ENCODE measurements around the gene C18orf63.

Gene C18orf63

DNA sequence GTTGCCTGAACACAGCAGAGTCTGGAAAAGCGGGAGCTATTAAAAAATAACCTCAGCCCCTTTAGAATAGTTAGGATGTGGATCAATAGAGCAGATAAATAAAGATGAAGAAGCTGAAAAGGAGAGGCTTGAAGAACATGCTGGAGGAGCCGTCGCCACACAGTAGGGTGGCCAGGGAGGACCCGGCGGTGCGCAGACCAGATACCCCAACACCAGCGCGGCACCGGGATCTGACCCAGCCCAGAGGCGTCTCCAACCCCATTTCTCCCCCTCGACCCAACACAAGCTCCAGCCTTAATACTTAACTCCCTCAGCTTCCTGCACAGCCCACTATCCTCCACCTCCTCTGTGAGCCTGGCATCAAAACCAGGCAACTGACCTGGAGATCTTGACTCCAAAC is 39.9 kb upstream of the C18orf63 start:
- no peak overlapping the region for H2AFZ ChIP-seq (ENCODE audit: low read depth, low read length, severe bottlenecking)
- no peak overlapping the region for H3K4me2 ChIP-seq (ENCODE audit: low read depth, low read length, poor library complexity, severe bottlenecking)
- no peaks in the 10 kb centered on the region for H4K20me1 ChIP-seq (ENCODE audit: low read depth, low read length)
- H3K9me3 ChIP-seq (ENCODE audit: insufficient read depth, low read length): no peaks in the 10 kb centered on the region
- TF ChIP-seq, protein P1, sequence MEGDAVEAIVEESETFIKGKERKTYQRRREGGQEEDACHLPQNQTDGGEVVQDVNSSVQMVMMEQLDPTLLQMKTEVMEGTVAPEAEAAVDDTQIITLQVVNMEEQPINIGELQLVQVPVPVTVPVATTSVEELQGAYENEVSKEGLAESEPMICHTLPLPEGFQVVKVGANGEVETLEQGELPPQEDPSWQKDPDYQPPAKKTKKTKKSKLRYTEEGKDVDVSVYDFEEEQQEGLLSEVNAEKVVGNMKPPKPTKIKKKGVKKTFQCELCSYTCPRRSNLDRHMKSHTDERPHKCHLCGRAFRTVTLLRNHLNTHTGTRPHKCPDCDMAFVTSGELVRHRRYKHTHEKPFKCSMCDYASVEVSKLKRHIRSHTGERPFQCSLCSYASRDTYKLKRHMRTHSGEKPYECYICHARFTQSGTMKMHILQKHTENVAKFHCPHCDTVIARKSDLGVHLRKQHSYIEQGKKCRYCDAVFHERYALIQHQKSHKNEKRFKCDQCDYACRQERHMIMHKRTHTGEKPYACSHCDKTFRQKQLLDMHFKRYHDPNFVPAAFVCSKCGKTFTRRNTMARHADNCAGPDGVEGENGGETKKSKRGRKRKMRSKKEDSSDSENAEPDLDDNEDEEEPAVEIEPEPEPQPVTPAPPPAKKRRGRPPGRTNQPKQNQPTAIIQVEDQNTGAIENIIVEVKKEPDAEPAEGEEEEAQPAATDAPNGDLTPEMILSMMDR (IDR thresholded peaks at IDR 0.05; ENCODE audit: insufficient read depth, low read length, poor library complexity, severe bottlenecking): no peak
- TF ChIP-seq EZH2phosphoT487 (conservative IDR thresholded peaks at IDR 0.05; ENCODE audit: low read length): no peak
- H3K9ac ChIP-seq (ENCODE audit: low read length): no peak overlapping the region
- peaks cover 5% of the 10 kb centered on the region; the same call in 1 of the 2 replicates for H3K79me2 ChIP-seq (ENCODE audit: insufficient read depth, low read length)
- no peak overlapping the region for H3K4me3 ChIP-seq (ENCODE audit: insufficient read depth, low read length, poor library complexity, severe bottlenecking)
- H3K27ac ChIP-seq (ENCODE audit: low read depth, low read length): no peak overlapping the region
- H3F3A ChIP-seq (ENCODE audit: insufficient read depth): no peaks in the 10 kb centered on the region
- no peaks in the 10 kb centered on the region for H3K9me2 ChIP-seq (replicated peaks; ENCODE audit: insufficient read depth, low read length)
- H3K27me3 ChIP-seq (ENCODE audit: low read length): no peaks in the 10 kb centered on the region
- no peaks in the 10 kb centered on the region for H3K36me3 ChIP-seq (ENCODE audit: low read length)

DNA sequence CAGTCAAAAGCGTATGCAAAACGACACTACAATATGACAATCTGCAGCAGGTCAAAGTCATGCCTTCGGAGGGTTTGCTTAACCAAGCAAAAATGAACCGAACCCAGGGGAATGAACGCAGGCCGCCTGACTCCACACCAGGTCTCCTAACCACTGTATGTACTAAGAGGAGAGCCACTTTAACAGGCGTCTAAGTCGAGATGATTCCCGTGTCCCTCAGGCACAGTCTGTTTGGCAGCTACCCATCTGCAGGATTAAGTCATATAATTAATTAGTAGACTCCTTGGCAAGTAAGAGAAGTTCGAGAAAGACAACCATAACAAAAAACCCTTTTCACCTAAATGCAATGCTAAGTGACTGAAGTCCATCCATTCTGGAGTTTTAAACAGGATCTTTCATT is 39.0 kb upstream of the C18orf63 start:
- Histone ChIP-seq H3K4me2 (ENCODE audit: low read depth, low read length, poor library complexity, severe bottlenecking) (no peak overlapping the region), H3K9ac (ENCODE audit: low read length) (no peak overlapping the region), H3K27me3 (ENCODE audit: low read length) (no peaks in the 10 kb centered on the region), H3K27ac (ENCODE audit: low read depth, low read length) (no peak overlapping the region), H3F3A (ENCODE audit: insufficient read depth) (no peaks in the 10 kb centered on the region), H3K9me3 (ENCODE audit: insufficient read depth, low read length) (no peaks in the 10 kb centered on the region), H3K9me2 (replicated peaks; ENCODE audit: insufficient read depth, low read length) (no peaks in the 10 kb centered on the region), H3K79me2 (ENCODE audit: insufficient read depth, low read length) (peaks cover 10% of the 10 kb centered on the region; the same call in 1 of the 2 replicates), H3K36me3 (ENCODE audit: low read length) (no peaks in the 10 kb centered on the region), H3K4me3 (ENCODE audit: insufficient read depth, low read length, poor library complexity, severe bottlenecking) (no peak overlapping the region), H4K20me1 (ENCODE audit: low read depth, low read length) (no peaks in the 10 kb centered on the region), H2AFZ (ENCODE audit: low read depth, low read length, severe bottlenecking) (no peak overlapping the region)
- no peak for TF ChIP-seq EZH2phosphoT487 (conservative IDR thresholded peaks at IDR 0.05; ENCODE audit: low read length)
- TF ChIP-seq, protein P1 (IDR thresholded peaks at IDR 0.05; ENCODE audit: insufficient read depth, low read length, poor library complexity, severe bottlenecking): no peak

DNA sequence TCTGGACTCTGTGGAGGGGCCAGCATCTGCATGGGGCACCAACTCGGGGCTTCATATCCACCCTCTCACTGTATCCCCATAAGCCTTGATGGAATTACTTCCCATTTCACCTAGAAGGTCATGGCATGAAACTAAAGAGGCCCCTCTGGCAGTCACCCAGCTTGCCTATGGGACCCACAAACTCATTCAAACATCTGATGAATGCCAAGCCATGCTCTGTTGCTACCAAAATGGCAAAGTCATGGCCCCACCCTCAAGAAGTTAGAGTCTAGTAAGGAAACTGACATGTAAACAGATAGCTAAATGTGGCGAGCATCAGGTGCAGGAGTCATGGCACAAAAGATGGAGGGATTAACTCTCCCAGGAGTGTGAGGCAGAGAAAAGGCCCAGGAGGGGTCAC is 38.3 kb upstream of the C18orf63 start:
- peaks cover 10% of the 10 kb centered on the region; the same call in 1 of the 2 replicates for H3K79me2 ChIP-seq (ENCODE audit: insufficient read depth, low read length)

More for the DNA sequence above, 38.3 kb upstream of the C18orf63 start:
- Histone ChIP-seq H3K9ac (ENCODE audit: low read length) (no peak overlapping the region), H4K20me1 (ENCODE audit: low read depth, low read length) (no peaks in the 10 kb centered on the region), H3K27ac (ENCODE audit: low read depth, low read length) (no peak overlapping the region), H3K4me3 (ENCODE audit: insufficient read depth, low read length, poor library complexity, severe bottlenecking) (no peak overlapping the region), H3K9me3 (ENCODE audit: insufficient read depth, low read length) (no peaks in the 10 kb centered on the region), H3K9me2 (replicated peaks; ENCODE audit: insufficient read depth, low read length) (no peaks in the 10 kb centered on the region), H3K4me2 (ENCODE audit: low read depth, low read length, poor library complexity, severe bottlenecking) (no peak overlapping the region), H3K27me3 (ENCODE audit: low read length) (no peaks in the 10 kb centered on the region), H3F3A (ENCODE audit: insufficient read depth) (no peaks in the 10 kb centered on the region), H2AFZ (ENCODE audit: low read depth, low read length, severe bottlenecking) (no peak overlapping the region), H3K36me3 (ENCODE audit: low read length) (no peaks in the 10 kb centered on the region)
- no peak for TF ChIP-seq EZH2phosphoT487 (conservative IDR thresholded peaks at IDR 0.05; ENCODE audit: low read length)
- TF ChIP-seq, protein P1 (IDR thresholded peaks at IDR 0.05; ENCODE audit: insufficient read depth, low read length, poor library complexity, severe bottlenecking): no peak

Measured in SU-DHL-6 (cell line).